Neural cell (in vitro differentiated cells): ENCODE data around the gene CBX6. TPM values are rescaled to one million over a fixed set of nuclear protein-coding genes. Genes with fewer than 3 reads are reported as not detected.

Experiments used
- H2AFZ ChIP-seq: fragments of 200-600, 300-800 bp; sonication (generic), shearing (Covaris generic); 2 replicates; pipeline ENCODE4 v1.6.0; 2014; ENCODE audit warnings: low read depth, mild to moderate bottlenecking, antibody characterized with exemption, low read length, moderate library complexity
- H3F3A ChIP-seq: fragments of 200-600 bp; shearing (Covaris generic); 2 replicates; pipeline ENCODE4 v1.6.1; 2016; ENCODE audit warnings: mild to moderate bottlenecking, moderate library complexity, mixed read lengths, antibody characterized with exemption, low read length; ENCODE audit not compliant: insufficient read depth, poor library complexity, severe bottlenecking
- H3K27ac ChIP-seq: fragments of 200-600, 300-800 bp; sonication (generic), shearing (Covaris generic); 2 replicates; pipeline ENCODE4 v1.5.1; 2014; ENCODE audit warnings: mild to moderate bottlenecking, low read length, moderate library complexity
- H3K27me3 ChIP-seq: fragments of 300-800, 200-600 bp; sonication (generic), shearing (Covaris generic); 2 replicates; pipeline ENCODE4 v1.6.0; 2014; ENCODE audit warnings: mild to moderate bottlenecking, low read depth, low read length, moderate library complexity; ENCODE audit not compliant: insufficient read depth
- H3K36me3 ChIP-seq: fragments of 300-800, 200-600 bp; sonication (generic), shearing (Covaris generic); 2 replicates; pipeline ENCODE4 v1.5.1; 2014; ENCODE audit warnings: mild to moderate bottlenecking, antibody characterized with exemption, low read length, moderate library complexity; ENCODE audit not compliant: insufficient read depth
- H3K4me2 ChIP-seq: fragments of 300-800, 200-600 bp; sonication (generic), shearing (Covaris generic); 2 replicates; pipeline ENCODE4 v1.6.0; 2014; ENCODE audit warnings: mild to moderate bottlenecking, low read length
- H3K4me3 ChIP-seq: fragments of 300-800, 200-600 bp; sonication (generic), shearing (Covaris generic); 2 replicates; pipeline ENCODE4 v1.5.1; 2014; ENCODE audit warnings: mild to moderate bottlenecking, low read length, moderate library complexity
- H3K79me2 ChIP-seq: fragments of 200-600 bp; shearing (Covaris generic); replicated peaks from 2 replicates; pipeline ENCODE4 v1.6.0; 2014; ENCODE audit warnings: mild to moderate bottlenecking, low read length, moderate library complexity; ENCODE audit not compliant: insufficient read depth
- H3K9ac ChIP-seq: fragments of 300-800, 200-600 bp; sonication (generic), shearing (Covaris generic); 2 replicates; pipeline ENCODE4 v1.6.1; 2016; ENCODE audit warnings: mild to moderate bottlenecking, low read length, mixed read lengths
- H3K9me2 ChIP-seq: fragments of 200-600 bp; shearing (Covaris generic); 2 replicates; pipeline ENCODE4 v1.6.1; 2016; ENCODE audit warnings: mild to moderate bottlenecking, low read length, mixed read lengths; ENCODE audit not compliant: insufficient read depth
- H3K9me3 ChIP-seq: fragments of 200-600, 300-800 bp; sonication (generic), shearing (Covaris generic); 2 replicates; pipeline ENCODE4 v1.6.1; 2016; ENCODE audit warnings: mild to moderate bottlenecking, mixed run types, low read length, moderate library complexity, mixed read lengths
- H4K20me1 ChIP-seq: fragments of 200-600 bp; shearing (Covaris generic); 2 replicates; pipeline ENCODE4 v1.6.1; 2016; ENCODE audit warnings: mild to moderate bottlenecking, mixed run types; ENCODE audit not compliant: insufficient read depth
- EP300 ChIP-seq: fragments of 450-650 bp; conservative IDR thresholded peaks from 2 replicates; pipeline ENCODE4 v1.6.1; 2014; ENCODE audit warnings: antibody characterized with exemption, mild to moderate bottlenecking, moderate library complexity; ENCODE audit not compliant: poor library complexity, severe bottlenecking
- EZH2 ChIP-seq: fragments of 200-600, 300-800 bp; shearing (Covaris generic), sonication (generic); IDR thresholded peaks from 2 replicates; pipeline ENCODE4 v1.6.1; 2014; ENCODE audit warnings: antibody characterized with exemption, low read length, borderline replicate concordance, mild to moderate bottlenecking; ENCODE audit not compliant: insufficient read depth, poor library complexity, severe bottlenecking
- MXI1 ChIP-seq: fragments of 450-650 bp; conservative IDR thresholded peaks from 2 replicates; pipeline ENCODE4 v1.6.1; 2014; ENCODE audit warnings: antibody characterized with exemption, mild to moderate bottlenecking; ENCODE audit not compliant: poor library complexity, severe bottlenecking
- POLR2AphosphoS5 ChIP-seq: IDR thresholded peaks from 2 replicates; pipeline ENCODE4 v1.6.1; 2012
- RAD21 ChIP-seq: fragments of 450-650 bp; conservative IDR thresholded peaks from 2 replicates; pipeline ENCODE4 v1.6.1; 2014; ENCODE audit warnings: antibody characterized with exemption, mild to moderate bottlenecking, moderate library complexity
- REST ChIP-seq: IDR thresholded peaks from 2 replicates; pipeline ENCODE4 v1.6.1; 2012; ENCODE audit warnings: borderline replicate concordance
- SMC3 ChIP-seq: fragments of 450-650 bp; conservative IDR thresholded peaks from 2 replicates; pipeline ENCODE4 v1.6.1; 2014; ENCODE audit warnings: antibody characterized with exemption, mild to moderate bottlenecking, moderate library complexity; ENCODE audit not compliant: poor library complexity
- TAF1 ChIP-seq: IDR thresholded peaks from 2 replicates; pipeline ENCODE4 v1.6.1; 2012; ENCODE audit warnings: low read depth
- polyA plus RNA-seq: library from polyadenylated mRNA; depleted of rRNA; stranded (reverse); fragments of >200 nt; gene quantifications from 2 replicates; pipeline ENCODE4 v1.2.3, GENCODE V29; 2014
- TF ChIP-seq, protein P1 (sequence below): fragments of 450-650 bp; IDR thresholded peaks from 2 replicates; pipeline ENCODE4 v1.5.1; 2014; ENCODE audit warnings: antibody characterized with exemption, mild to moderate bottlenecking, moderate library complexity; ENCODE audit not compliant: poor library complexity, severe bottlenecking

Gene CBX6
- polyA plus RNA-seq, 1 donor from 2014 or later: 13.0 TPM

DNA sequence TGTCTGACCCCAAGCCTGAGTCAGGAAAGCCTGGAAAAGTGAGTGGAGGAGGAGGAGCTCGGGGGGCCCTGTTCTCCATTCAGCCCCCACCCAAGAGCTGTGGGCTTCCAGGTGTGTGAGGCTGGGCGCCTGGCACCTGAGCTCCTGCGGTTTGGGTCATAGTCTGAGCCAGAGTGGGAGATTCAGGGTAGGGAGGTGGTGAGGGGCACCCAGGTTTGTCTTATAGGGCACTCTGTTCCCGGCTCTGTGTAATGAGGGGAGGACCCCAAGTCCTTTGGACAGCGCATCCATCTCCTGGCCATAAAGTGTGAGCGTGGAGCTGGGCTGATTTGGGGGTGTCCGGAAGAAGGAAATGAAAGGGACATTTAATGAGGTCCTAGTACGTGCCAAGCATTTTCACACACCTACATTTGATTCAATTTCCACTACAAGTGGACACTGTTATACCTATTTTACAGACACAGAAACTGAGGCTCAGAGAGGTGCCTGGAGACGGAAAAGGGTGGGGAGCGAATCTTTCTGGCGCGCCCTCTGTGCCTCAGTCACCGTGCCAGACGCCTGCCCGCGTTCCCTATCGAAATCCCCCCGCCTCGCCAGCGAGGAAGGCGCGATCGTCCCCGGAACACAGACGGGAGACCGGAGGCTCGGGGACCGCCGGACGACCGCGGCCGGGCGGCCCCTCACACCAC is 29.4 kb downstream of the CBX6 start:
- Histone ChIP-seq H4K20me1 (no peaks in the 10 kb centered on the region), H3K4me2 (no peak overlapping the region), H3K27me3 (no peaks in the 10 kb centered on the region), H3K36me3 (no peaks in the 10 kb centered on the region), H3K27ac (peak overlapping the region; percentile 47), H3K9me3 (no peaks in the 10 kb centered on the region), H3F3A (no peaks in the 10 kb centered on the region), H3K79me2 (peaks cover 18% of the 10 kb centered on the region), H3K4me3 (peak overlapping the region; percentile 80), H3K9ac (peak overlapping the region; percentile 73), H3K9me2 (no peaks in the 10 kb centered on the region), H2AFZ (no peak overlapping the region)
- no peak for TF ChIP-seq EZH2
- TF ChIP-seq EP300: no peak
- no peak for TF ChIP-seq REST
- no peak for TF ChIP-seq TAF1
- no peak for TF ChIP-seq MXI1
- TF ChIP-seq, protein P1, sequence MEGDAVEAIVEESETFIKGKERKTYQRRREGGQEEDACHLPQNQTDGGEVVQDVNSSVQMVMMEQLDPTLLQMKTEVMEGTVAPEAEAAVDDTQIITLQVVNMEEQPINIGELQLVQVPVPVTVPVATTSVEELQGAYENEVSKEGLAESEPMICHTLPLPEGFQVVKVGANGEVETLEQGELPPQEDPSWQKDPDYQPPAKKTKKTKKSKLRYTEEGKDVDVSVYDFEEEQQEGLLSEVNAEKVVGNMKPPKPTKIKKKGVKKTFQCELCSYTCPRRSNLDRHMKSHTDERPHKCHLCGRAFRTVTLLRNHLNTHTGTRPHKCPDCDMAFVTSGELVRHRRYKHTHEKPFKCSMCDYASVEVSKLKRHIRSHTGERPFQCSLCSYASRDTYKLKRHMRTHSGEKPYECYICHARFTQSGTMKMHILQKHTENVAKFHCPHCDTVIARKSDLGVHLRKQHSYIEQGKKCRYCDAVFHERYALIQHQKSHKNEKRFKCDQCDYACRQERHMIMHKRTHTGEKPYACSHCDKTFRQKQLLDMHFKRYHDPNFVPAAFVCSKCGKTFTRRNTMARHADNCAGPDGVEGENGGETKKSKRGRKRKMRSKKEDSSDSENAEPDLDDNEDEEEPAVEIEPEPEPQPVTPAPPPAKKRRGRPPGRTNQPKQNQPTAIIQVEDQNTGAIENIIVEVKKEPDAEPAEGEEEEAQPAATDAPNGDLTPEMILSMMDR: no peak
- TF ChIP-seq RAD21: no peak
- TF ChIP-seq POLR2AphosphoS5: no peak
- TF ChIP-seq SMC3: no peak

DNA sequence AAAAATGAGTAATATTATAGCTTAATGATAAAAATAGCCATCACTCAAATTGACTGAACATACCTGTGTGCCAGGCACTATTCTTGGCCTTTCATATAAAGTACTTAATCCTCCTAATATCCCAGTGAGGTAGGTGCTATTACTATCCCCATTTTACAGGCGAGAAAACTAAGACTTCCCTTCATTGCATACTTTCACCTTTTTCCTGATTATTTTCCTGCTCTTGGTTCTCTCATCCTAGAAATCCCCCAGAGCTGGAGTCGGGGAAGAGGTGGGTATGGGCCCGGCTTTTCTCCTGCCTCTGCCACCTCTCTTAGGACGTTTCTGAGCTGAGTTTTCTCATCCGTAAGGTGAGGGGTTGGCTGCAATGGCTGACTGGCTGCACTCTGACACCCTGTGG is 30.4 kb downstream of the CBX6 start:
- no peak overlapping the region for H3K27ac ChIP-seq
- no peaks in the 10 kb centered on the region for H3K36me3 ChIP-seq
- H4K20me1 ChIP-seq: no peaks in the 10 kb centered on the region
- no peak overlapping the region for H3K9ac ChIP-seq
- no peaks in the 10 kb centered on the region for H3K27me3 ChIP-seq
- peaks cover 18% of the 10 kb centered on the region for H3K79me2 ChIP-seq
- no peaks in the 10 kb centered on the region for H3F3A ChIP-seq
- H3K9me3 ChIP-seq: no peaks in the 10 kb centered on the region
- peak overlapping the region; percentile 80 for H3K4me3 ChIP-seq
- H3K4me2 ChIP-seq: no peak overlapping the region
- no peak overlapping the region for H2AFZ ChIP-seq
- no peaks in the 10 kb centered on the region for H3K9me2 ChIP-seq
- no peak for TF ChIP-seq MXI1
- TF ChIP-seq, protein P1: no peak
- TF ChIP-seq REST: no peak
- TF ChIP-seq EZH2: no peak
